Mononuclear cell (primary cell): ENCODE measurements around the gene TBCEL. TPM values are rescaled to one million over a fixed set of nuclear protein-coding genes. Genes with fewer than 3 reads are reported as not detected.
"Not testable (repeated sequence)": the region's sequence is repeated elsewhere in the genome, so short reads cannot be mapped to it uniquely, and the experiment has no call there.

ENCODE experiments used
- H3K27me3 ChIP-seq: 2 replicates; pipeline ENCODE4 v1.6.0; 2011; ENCODE audit warnings: low read length, control low read depth; ENCODE audit not compliant: insufficient read depth
- H3K4me1 ChIP-seq: 2 replicates; pipeline ENCODE4 v1.5.1; 2011; ENCODE audit warnings: mild to moderate bottlenecking, low read length, control low read depth; ENCODE audit not compliant: insufficient read depth
- H3K4me3 ChIP-seq: 2 replicates; pipeline ENCODE4 v1.5.1; 2011; ENCODE audit warnings: mild to moderate bottlenecking, low read length, moderate library complexity
- H3K9me3 ChIP-seq: 2 replicates; pipeline ENCODE4 v1.5.1; 2011; ENCODE audit warnings: low read depth, mild to moderate bottlenecking, control low read depth, low read length
- total RNA-seq: library from RNA; depleted of rRNA; stranded (reverse); fragments of >200 nt; gene quantifications from one replicate; pipeline ENCODE4 v1.2.3, GENCODE V29; 2012

Gene TBCEL
- total RNA-seq, 1 donor, result 27.8 TPM

DNA sequence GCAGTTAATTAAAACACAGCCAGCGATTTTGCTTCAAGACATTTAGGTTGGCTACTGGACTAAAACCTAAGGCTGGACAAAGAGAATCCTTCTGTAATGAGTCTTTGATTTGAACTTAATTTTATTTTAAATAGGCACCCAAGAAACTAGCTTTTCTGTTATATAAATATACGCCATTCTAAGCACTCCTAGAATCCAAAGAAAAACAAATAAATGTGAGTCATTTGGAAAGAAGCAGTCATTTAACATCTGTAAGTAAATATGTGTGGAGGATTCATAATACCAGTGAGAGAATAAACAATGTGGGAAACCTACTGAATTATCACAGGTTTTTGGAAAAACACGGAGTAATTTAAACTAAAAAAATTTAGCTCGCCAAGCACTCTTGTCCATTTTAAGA is 76.0 kb downstream of the TBCEL start:
- H3K4me3 ChIP-seq, result no peak overlapping the region
- no peaks in the 10 kb centered on the region for H3K9me3 ChIP-seq
- H3K4me1 ChIP-seq, result no peaks in the 10 kb centered on the region
- no peaks in the 10 kb centered on the region for H3K27me3 ChIP-seq

- Histone ChIP-seq H3K4me3 (no peak within 1 kb of the TSS), H3K4me1 (no peaks in the 10 kb centered on the region), H3K27me3 (no peaks in the 10 kb centered on the region), H3K9me3 (no peaks in the 10 kb centered on the region)
Measured at GRCh38 chr11:121100943-121101342, 77.0 kb downstream of the TBCEL start, which contains the start of gene TECTA. TSS of gene TECTA (plus strand) at chr11:121101243. CDS start at chr11:121102666, 1,423 bp downstream.

GRCh38 chr11:121104312-121104762 is 80.4 kb downstream of the TBCEL start:
- Histone ChIP-seq H3K4me1 (no peaks in the 10 kb centered on the region), H3K9me3 (no peaks in the 10 kb centered on the region)

DNA sequence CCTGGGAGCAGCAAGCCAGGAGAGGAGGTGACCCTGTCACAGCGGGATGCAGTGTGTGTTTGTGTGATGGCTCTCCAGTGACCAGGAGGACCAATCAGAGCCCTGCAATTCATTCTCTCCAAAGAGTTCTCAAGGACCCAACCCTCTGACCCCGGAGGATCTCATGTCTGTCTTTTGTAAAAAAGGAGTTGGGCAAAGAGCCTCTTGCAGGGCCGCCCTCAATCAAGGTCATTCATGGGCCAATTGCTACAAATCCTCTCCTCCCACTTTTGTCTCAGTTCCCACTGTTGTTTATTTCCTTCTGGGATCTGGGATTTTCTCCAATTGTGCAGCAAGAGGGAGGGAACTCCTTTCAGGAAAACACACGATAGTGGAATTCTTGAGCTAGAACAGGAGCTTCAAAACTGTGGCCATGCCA is 81.2 kb downstream of the TBCEL start:
- no peaks in the 10 kb centered on the region for H3K9me3 ChIP-seq
- no peaks in the 10 kb centered on the region for H3K4me1 ChIP-seq
- H3K4me3 ChIP-seq, result no peak overlapping the region
- H3K27me3 ChIP-seq, result no peaks in the 10 kb centered on the region

More at GRCh38 chr11:121104312-121104762, 80.4 kb downstream of the TBCEL start:
- H3K4me3 ChIP-seq, result no peak overlapping the region
- H3K27me3 ChIP-seq, result no peaks in the 10 kb centered on the region

- no peaks in the 10 kb centered on the region for H3K4me1 ChIP-seq
- no peaks in the 10 kb centered on the region for H3K9me3 ChIP-seq
- no peak overlapping the region for H3K4me3 ChIP-seq
- no peaks in the 10 kb centered on the region for H3K27me3 ChIP-seq
Measured at GRCh38 chr11:121105481-121106195, 81.7 kb downstream of the TBCEL start.

GRCh38 chr11:121106812-121107211 is 82.9 kb downstream of the TBCEL start:
- peaks cover 3% of the 10 kb centered on the region for H3K27me3 ChIP-seq
- H3K9me3 ChIP-seq, result no peaks in the 10 kb centered on the region
- H3K4me1 ChIP-seq, result no peaks in the 10 kb centered on the region
- H3K4me3 ChIP-seq, result no peak overlapping the region

DNA sequence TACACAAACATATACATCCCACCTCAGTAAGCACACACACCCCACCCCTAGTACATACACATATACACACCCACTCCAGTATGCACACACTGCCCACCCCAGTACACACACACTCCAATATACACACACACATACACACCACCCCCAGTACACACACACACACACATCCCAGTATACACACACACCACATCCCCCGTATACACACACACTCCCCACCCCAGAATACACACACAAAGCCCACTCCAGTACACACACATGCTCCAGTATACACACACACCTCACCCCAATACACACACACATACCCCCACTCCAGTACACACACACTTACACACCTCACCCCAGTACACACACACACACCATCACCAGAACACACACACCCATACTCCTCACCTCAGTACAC is 84.5 kb downstream of the TBCEL start:
- no peaks in the 10 kb centered on the region for H3K9me3 ChIP-seq
- peaks cover 3% of the 10 kb centered on the region for H3K27me3 ChIP-seq
- H3K4me1 ChIP-seq, result no peaks in the 10 kb centered on the region
- no peak overlapping the region for H3K4me3 ChIP-seq

DNA sequence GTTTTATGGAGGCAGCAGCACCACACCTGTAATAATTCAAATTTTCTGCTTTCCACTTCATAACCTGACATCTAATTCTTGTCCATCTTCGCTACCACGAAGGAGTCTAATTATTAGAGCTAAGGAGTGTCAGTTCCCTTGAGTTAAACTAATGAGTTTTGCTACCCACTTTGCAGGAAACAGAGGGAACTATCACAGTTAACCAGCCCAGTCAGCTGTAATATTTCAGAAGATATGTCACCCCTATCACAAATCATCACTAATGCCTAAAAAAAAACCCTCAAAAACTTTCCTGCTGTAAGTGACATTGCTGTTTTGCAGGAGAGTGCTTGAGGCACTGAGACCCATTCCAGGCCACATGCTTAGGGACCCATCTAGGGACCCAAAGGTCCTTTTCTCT is 85.6 kb downstream of the TBCEL start:
- Histone ChIP-seq H3K4me3 (no peak overlapping the region), H3K27me3 (peaks cover 3% of the 10 kb centered on the region), H3K4me1 (no peaks in the 10 kb centered on the region), H3K9me3 (no peaks in the 10 kb centered on the region)

DNA sequence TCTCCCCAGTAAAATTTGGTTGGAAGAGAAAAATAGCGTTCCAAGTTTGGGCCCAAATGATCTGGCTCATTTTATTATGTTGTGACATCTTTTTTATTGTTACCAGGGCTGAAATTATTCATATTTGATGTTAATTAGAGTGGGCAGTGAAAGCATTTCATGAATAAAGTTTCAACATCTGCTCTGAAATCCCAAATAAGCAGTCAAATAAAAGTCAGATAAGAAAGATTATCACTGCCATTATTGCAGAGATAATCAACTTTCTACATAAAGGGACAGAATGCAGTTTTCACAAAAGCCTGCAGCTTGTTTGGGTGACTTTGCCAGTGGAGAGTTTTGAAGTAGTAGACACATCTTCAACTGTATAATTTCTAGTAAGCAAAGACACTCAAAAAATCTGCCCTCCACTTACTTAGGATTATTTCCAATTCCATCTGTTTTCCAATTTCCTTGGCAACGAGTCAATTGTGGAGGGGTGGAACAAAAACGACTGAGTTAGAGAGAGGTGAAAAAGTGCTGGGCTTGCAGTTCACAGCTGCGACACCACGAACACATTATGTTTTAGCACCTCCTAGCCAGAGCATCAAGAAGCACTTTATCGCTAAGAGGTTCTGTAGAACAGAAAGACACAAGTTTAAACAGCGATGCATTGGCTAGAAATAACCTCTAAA is 86.1 kb downstream of the TBCEL start:
- H3K4me1 ChIP-seq, result no peaks in the 10 kb centered on the region
- peaks cover 3% of the 10 kb centered on the region for H3K27me3 ChIP-seq
- no peak overlapping the region for H3K4me3 ChIP-seq
- no peaks in the 10 kb centered on the region for H3K9me3 ChIP-seq

DNA sequence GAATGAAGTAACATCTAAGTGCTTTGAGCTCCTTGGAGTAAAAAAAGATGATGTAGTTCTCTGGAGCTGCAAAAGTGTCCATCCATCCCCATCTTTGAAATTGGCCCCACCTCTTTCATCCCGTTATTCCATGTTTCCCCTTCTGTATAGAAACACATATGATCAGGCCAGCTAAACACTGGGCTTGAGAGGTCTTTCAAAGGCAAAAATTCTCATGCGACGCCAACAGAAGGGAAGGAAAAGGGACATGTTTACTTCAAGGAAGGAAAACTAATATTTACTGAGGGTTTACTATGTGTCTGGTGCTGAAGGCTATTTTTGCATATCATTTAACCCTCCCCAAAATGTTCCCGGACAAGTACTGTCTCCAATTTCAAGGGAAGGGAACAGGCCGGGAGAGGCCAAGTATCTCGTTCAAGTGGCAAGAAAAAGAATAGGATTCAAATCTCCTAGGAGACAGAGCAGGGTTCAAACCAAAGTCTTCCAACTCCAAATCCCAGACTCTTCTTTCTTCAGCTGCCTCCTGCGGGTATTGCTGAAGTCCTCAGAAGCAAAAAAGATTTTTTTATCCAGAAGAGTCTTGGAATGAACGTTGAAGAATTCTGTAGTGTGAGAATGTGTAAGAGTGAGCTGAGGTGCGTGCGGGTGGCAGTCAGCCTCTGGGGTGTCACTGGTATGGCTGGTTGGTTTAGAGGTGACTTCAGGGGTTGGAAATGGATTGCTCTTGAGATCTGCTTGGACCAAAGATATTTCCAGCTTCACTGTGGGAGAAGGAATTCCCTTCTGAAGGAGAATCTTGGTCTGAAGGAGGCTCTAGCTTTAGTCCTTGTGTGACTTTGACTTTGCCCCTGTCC is 87.2 kb downstream of the TBCEL start:
- Histone ChIP-seq H3K27me3 (peaks cover 3% of the 10 kb centered on the region), H3K4me1 (no peaks in the 10 kb centered on the region), H3K9me3 (no peaks in the 10 kb centered on the region), H3K4me3 (no peak overlapping the region)

GRCh38 chr11:121112498-121113455 is 88.9 kb downstream of the TBCEL start:
- peaks cover 3% of the 10 kb centered on the region for H3K27me3 ChIP-seq
- H3K4me1 ChIP-seq, result no peaks in the 10 kb centered on the region
- no peaks in the 10 kb centered on the region for H3K9me3 ChIP-seq
- H3K4me3 ChIP-seq, result no peak overlapping the region

DNA sequence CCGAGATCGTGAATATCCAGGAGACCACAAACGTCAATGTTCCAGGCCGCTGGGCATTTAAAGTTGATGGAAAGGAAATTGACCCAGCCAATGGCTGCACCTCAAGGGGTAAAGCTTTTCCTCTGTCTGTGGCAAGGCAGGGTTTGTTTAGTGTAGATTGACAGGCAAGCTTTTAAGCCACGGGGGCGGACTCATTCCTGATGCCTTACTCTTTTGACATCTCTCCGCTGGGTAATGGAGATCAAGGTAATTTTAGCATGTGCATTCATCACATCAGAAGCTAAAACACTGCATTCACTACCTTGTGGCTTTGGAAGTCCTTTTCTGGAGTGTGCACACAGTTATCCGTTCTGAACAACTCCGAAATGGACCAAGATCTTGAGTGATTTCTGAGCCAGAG is 89.7 kb downstream of the TBCEL start:
- no peaks in the 10 kb centered on the region for H3K9me3 ChIP-seq
- no peak overlapping the region for H3K4me3 ChIP-seq
- no peaks in the 10 kb centered on the region for H3K4me1 ChIP-seq
- peaks cover 3% of the 10 kb centered on the region for H3K27me3 ChIP-seq

DNA sequence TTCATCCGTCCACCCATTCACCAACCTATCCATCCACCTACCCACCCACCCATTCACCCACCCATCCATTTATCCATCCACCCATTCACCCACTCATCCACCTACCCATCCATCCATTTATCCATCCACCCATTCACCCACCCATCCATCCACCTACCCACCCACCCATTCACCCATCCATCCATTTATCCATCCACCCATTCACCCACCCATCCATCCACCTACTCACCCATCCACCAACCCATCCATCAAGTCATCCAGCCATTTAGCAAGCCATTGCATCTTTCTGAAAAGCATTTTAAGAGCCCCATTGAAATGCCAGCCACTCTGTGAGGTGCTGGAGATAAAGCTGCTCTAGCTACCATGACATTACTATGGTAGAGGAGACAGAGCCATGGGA is 91.1 kb downstream of the TBCEL start:
- H3K4me1 ChIP-seq, H3K9me3 ChIP-seq, H3K4me3 ChIP-seq, H3K27me3 ChIP-seq: not testable (repeated sequence)

GRCh38 chr11:121117788-121118187 is 93.9 kb downstream of the TBCEL start:
- Histone ChIP-seq H3K9me3 (no peaks in the 10 kb centered on the region), H3K4me3 (no peak overlapping the region), H3K4me1 (no peaks in the 10 kb centered on the region), H3K27me3 (no peaks in the 10 kb centered on the region)
